HG02938 (cell line): Measurements from ENCODE around the gene HEATR3.
A peak's percentile ranks its signal among the peaks of the same experiment; 100 is the strongest.

Source experiments
- ATAC-seq: cut with Tn5 transposase; IDR thresholded peaks from one replicate; pipeline ENCODE4 v1.9.1; 2021; ENCODE audit warnings: mild to moderate bottlenecking, moderate library complexity; ENCODE audit not compliant: unreplicated experiment

HEATR3 gene

DNA sequence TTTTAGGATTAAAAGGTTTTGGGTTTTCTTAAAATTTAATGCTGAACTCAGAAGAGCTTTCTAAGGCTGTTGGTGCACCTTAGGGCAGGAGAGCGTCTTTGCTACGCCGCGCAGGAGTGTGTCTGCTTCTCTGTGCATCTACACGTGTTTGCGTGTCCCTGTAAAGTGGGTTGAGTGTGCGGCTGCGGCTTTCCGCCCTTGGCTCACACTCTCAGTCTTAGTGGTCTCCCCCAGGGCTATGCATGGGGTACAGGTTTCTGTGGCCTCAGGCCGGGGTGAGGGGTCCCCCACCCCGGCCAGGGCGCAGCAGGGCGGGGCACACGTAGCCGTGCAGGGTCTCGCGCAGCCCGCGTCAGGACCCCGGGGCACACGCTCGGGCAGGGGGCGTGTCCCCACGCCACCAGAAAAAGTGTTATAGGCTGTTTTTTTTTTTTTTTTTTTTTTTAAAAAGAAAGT is 86.6 kb downstream of the HEATR3 start:
- ATAC-seq, result peak; percentile 45

DNA sequence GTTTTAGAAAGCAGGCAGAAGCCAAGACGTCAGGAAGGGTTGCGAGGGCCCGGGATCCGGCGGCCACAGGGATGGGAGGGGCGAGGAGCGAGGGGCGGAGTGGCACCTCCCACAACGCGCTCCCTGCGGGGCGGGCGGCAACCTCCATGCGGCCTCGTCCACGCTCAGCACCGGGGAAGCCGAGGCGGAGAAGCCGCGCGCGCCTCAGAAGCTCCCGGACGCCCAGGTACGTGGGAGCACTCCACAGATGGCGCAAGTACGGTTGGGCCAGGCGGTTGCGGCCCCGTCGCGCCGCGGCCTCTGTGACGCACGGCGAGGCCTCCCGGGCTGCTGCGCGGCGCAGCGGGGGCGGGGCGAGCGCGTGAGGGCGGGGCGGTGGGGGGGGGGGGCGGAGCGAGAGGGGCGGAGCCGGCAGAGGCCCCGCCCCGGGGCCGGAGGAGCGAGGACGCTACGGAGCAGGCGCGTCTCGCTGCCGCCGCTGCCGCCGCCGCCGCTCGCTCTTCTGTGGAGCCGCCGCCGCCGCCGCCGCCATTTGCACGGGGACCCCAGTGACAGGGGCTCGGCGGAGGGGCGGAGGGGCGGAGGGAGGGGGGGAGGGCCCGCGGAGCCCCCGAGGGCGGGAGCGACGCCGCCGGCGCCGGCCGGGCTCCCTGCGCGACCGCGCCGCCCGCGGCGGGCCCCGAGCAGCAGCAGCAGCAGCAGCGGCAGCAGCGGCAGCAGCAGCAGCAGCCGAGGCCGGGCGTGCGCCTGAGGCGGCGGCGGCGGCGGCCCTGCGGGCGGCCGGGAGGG is 87.2 kb downstream of the HEATR3 start, which contains the start of gene TENT4B:
TSS of gene TENT4B (plus strand) at position 500 of the 789 bp plus-strand sequence. CDS start 316 bp downstream, outside the sequence.
- ATAC-seq, result peak; percentile 77

DNA sequence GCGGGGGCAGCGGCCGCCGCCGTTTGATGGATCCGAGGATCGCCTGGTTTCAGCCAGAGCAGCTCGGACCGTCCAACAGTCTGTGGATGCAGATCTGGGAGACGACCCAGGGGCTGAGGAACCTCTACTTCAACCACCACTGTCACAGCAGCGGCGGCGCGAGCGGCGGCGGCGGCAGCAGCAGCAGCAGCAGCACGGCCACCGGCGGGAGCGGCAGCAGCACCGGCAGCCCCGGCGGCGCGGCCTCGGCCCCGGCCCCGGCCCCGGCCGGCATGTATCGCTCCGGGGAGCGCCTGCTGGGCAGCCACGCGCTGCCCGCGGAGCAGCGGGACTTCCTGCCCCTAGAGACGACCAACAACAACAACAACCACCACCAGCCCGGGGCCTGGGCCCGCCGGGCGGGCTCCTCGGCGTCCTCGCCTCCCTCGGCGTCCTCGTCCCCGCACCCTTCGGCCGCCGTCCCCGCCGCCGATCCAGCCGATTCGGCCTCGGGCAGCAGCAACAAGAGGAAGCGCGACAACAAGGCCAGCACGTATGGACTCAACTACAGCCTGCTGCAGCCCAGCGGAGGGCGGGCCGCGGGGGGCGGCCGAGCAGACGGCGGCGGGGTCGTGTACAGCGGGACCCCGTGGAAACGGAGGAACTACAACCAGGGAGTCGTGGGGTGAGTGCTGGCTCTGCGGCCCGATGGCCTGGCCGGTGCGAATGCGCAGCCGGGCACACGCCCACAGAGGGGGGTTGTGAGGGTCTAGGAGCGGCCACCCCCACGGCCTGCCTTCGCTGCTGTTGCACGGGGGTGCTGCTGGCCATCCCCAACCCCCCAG is 88.0 kb downstream of the HEATR3 start:
- peak; percentile 2 for ATAC-seq

DNA sequence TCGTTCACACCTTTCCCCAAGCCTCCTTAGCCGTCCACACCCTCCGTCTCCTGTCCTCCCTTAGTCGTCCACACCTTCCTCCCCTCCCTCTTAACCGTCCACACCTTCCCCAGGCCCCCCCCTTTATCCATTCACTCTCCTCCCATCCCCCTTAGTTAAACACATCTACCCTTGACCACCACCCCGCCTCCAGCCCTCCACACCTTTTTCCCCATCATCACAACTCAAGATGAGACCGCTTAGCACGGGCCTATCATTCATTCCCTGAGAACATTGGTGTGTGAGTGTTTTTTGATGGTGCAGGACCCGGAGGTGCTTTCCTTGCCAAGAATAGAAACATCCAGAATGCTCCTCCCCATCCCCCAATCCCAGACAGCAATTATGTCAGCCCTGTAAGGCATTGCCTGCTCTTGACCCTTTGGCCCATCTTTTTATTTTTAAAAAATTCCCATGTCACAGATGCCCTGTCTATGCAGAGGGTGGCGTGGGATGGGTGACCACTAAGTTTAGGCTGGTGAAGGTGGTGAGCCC is 88.7 kb downstream of the HEATR3 start:
- no peak for ATAC-seq

DNA sequence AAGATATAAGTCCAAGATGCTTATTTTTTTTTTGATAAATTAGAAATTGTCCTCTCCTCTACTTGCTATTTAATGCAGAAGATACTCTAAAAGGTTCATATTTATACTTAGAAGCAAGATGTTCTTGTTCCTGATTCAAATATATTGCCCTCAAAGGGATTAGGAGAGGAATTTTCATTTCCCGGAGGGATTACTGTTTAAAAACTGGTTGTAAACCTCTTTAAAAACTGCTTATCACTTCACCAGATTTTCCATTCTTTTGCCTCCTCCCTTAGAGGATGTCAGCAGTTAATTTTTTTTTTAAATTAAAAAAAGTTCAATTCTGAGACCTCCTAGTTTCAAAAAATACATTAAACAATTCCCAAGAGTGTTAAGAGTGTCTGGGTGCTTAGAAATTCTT is 90.2 kb downstream of the HEATR3 start:
- no peak for ATAC-seq
